Activated naive CD4-positive, alpha-beta T cell treated with anti-CD3 and anti-CD28 coated beads for 36 hours (primary cell): ENCODE data around the gene PSME2. TPM values are rescaled to one million over a fixed set of nuclear protein-coding genes. Genes with fewer than 3 reads are reported as not detected.

Source experiments
- CTCF ChIA-PET: fragments of 350-600 bp; sonication (Branson Sonifier 250); formaldehyde crosslinking; loops from one replicate; lab custom pipeline; 2021; ENCODE audit warnings: antibody characterized with exemption; lab: Charles Lee
- DNase-seq: peaks from one replicate; pipeline ENCODE4 v3.0.0-alpha.2; 2020
- H3K27ac Mint-ChIP-seq: one replicate; pipeline ENCODE4 v1.8.0; 2021; ENCODE audit warnings: mild to moderate bottlenecking, mixed read lengths
- H3K27me3 Mint-ChIP-seq: one replicate; pipeline ENCODE4 v1.8.0; 2021; ENCODE audit warnings: low read depth, mixed read lengths
- H3K36me3 Mint-ChIP-seq: one replicate; pipeline ENCODE4 v1.8.0; 2021; ENCODE audit warnings: low read depth, mixed read lengths
- H3K4me1 Mint-ChIP-seq: one replicate; pipeline ENCODE4 v1.8.0; 2021; ENCODE audit warnings: low read depth, mixed read lengths
- H3K4me3 Mint-ChIP-seq: one replicate; pipeline ENCODE4 v1.8.0; 2021; ENCODE audit warnings: mild to moderate bottlenecking, moderate library complexity, mixed read lengths
- H3K9me3 Mint-ChIP-seq: one replicate; pipeline ENCODE4 v1.8.0; 2021; ENCODE audit warnings: mixed read lengths
- intact Hi-C: fragments of 100-400 bp; cut with micrococcal nuclease; formaldehyde crosslinking; loops from one replicate; pipeline ENCODE4 v1.15.1; 2023
- total RNA-seq, 2 experiments: library from RNA; stranded (reverse); gene quantifications; one replicate each; pipeline ENCODE4 v1.2.3, GENCODE V29; 2021

The PSME2 gene
- total RNA-seq, 2 experiments from 2014 or later, result 392 to 404 TPM

DNA sequence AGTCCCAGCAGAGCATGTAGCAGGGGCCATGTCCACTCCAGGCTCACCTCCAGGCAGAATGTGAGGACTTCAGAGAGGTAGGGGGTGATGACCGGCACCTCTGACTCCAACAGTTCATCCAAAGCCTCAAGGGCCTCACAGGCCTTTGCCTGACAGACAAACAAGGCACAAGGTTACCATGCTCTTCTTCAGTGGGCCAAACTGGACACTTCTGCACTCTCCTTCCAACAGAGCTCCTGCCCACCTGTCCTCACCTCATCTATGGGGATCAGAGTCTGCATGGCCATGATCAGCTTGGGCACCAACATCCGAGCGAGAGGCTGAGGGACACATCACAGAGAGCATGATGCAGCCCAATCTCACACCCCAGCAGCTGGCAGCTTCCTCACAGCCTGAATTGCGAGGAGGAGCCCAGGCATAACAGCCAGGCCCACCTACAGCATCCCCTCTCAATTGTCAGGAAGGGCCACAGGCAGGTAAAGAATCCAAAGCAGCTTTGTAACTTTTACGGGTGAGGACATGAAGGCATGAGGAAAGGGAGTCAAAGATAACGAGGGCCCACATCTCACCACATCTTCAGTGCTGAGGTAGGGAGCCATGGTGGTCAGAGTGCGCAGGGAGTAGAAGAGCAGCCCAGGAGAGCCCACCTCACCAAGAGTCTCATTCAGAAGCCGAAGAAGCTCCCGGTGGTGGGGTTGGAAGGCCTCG lies 40.6 kb upstream of the PSME2 start:
- intact Hi-C loops, result no loop called here
- no peaks in the 10 kb centered on the region for H3K27me3 Mint-ChIP-seq
- H3K9me3 Mint-ChIP-seq, result no peaks in the 10 kb centered on the region
- peak overlapping the region; percentile 85 for H3K4me3 Mint-ChIP-seq
- no peak overlapping the region for H3K27ac Mint-ChIP-seq
- peaks cover 36% of the 10 kb centered on the region for H3K4me1 Mint-ChIP-seq
- CTCF ChIA-PET, result interaction anchor here (0.8 to 2.8 kb wide), 7 partner anchors 26 to 123 kb away, joined by 3 to 9 read pairs (median 5); partner anchors contain the start of genes CHMP4A, IRF9 and LTB4R2
- peaks cover 18% of the 10 kb centered on the region for H3K36me3 Mint-ChIP-seq
- DNase-seq, result no peak

DNA sequence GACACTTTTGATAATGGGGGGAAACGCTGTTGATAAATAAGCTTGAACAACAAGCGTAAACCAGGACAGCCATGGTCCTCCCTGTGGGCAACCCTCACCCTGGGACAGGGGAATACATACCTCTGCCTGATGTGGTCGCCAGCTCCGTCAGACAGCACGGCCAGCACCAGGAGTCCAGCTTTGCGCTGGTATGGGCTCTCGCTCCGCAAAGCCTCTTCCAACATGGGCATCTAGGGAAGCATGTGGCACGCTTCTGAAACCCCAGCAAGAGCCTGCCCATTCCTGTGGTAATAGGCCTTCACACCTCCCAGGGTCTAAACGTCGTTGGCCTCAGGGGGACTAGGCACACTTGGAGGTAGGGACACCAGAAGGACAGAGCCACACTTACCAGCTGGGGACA lies 39.3 kb upstream of the PSME2 start:
- peaks cover 30% of the 10 kb centered on the region for H3K4me1 Mint-ChIP-seq

DNA sequence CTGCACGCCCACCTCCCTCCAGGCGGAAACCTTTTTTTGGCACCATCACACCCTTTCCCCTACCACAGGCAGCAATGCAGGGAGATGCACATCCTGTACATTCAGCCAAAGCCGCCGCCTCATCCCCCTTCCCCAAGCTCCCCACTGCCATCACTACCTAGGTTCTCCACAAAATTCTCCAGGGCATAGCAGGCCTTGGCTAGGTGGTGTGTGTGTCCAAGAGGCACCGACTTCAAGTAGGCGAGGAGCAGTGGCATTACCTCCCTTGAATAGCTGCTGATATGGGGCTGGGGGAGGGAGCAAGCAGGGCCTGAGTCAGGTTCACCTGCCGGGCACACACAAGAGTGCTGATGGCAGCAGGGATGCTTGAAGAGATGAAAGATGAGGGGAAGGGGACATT lies 38.6 kb upstream of the PSME2 start:
- DNase-seq, result no peak
- H3K27ac Mint-ChIP-seq, result no peak overlapping the region
- H3K9me3 Mint-ChIP-seq, result no peaks in the 10 kb centered on the region
- peaks cover 27% of the 10 kb centered on the region for H3K4me1 Mint-ChIP-seq
- H3K4me3 Mint-ChIP-seq, result no peak overlapping the region
- H3K27me3 Mint-ChIP-seq, result no peaks in the 10 kb centered on the region
- intact Hi-C loops, result no loop called here
- CTCF ChIA-PET, result interaction anchor here (0.6 to 2.8 kb wide), 5 partner anchors 24 to 112 kb away, joined by 3 to 9 read pairs (median 4); partner anchors contain the start of gene IRF9
- peaks cover 16% of the 10 kb centered on the region for H3K36me3 Mint-ChIP-seq

More for the DNA sequence above, 39.3 kb upstream of the PSME2 start:
- no peak overlapping the region for H3K4me3 Mint-ChIP-seq
- no peak for DNase-seq
- H3K36me3 Mint-ChIP-seq, result peaks cover 19% of the 10 kb centered on the region
- CTCF ChIA-PET, result interaction anchor here (0.6 to 2.8 kb wide), 9 partner anchors 25 to 123 kb away, joined by 3 to 9 read pairs (median 4); partner anchors contain the start of gene IRF9
- intact Hi-C loops, result no loop called here
- no peaks in the 10 kb centered on the region for H3K9me3 Mint-ChIP-seq
- H3K27ac Mint-ChIP-seq, result no peak overlapping the region
- no peaks in the 10 kb centered on the region for H3K27me3 Mint-ChIP-seq

DNA sequence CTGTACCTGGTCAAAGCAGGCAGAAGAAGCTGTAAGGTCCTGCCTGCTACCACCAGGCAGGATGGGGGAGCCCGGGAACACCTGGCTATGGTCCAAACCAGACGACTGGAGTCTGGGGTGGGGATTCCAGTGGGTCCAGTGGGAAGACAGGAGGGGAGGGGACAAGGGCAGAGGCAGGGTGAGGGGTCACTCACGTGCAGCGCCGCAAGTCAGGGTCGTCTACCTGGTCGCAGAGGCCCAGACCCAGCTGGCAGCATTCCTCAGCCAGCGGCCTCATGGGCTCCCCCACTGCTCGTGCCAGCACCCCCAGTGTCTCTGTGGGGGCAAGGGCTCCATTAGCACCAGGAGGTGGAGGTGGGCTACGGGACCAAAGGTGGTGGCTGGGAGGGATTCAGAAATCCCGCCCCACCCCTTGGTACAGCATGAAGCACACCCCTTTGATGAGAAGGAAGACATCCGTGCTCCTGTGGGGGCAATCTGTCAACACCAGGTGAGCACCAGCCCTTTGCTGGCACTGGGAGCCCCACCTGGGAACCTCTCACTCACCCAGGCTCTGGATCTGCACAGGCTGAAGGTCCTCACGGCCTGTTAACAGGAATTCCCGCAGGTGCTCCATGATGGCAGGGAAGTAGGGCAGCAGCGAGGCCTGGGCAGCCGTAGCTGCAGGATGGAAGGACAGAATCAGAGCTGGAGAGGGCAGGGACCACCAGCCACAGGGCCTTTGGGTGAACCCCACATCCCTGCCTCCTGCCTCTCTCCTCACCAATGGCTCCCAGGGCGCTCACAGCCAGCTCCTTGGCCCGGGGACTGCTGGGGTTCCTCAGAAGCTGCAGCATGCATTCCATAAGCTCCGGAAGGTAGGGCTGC lies 37.9 kb upstream of the PSME2 start:
- Mint-ChIP-seq H3K27ac (no peak overlapping the region), H3K36me3 (peaks cover 19% of the 10 kb centered on the region), H3K4me3 (no peak overlapping the region), H3K9me3 (no peaks in the 10 kb centered on the region), H3K27me3 (no peaks in the 10 kb centered on the region), H3K4me1 (peaks cover 23% of the 10 kb centered on the region)
- intact Hi-C loops, result no loop called here
- CTCF ChIA-PET, result interaction anchor here (1.6 to 2.8 kb wide), 2 partner anchors 23 to 39 kb away, joined by 4 to 9 read pairs; partner anchors contain the start of gene IRF9
- DNase-seq, result no peak

DNA sequence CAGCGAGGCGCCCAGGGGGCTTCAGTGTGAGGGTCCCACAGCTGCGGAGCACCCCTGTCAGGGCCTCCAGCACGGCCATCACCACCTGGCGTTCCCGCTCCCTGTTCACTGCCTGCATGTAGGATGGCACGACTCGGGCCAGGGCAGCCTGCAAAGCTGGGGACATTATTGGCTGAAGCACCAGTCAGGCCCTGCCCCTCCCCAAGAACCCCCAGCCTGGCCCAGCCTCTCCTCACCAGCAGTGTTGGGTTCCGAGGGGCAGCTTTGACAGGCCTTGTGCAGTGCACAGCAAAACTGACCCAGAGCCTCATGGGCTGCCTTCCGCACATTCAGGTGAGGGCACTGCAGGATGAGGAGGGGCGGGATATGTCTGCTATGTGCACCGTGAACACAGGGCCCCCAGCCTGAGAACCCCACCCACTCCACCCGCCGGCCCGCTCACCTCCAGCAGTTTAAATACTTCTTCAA lies 36.6 kb upstream of the PSME2 start:
- peaks cover 17% of the 10 kb centered on the region for H3K4me1 Mint-ChIP-seq
- no peak overlapping the region for H3K27ac Mint-ChIP-seq
- peaks cover 19% of the 10 kb centered on the region for H3K36me3 Mint-ChIP-seq
- no peak for DNase-seq
- CTCF ChIA-PET, result interaction anchor here (0.8 to 1.3 kb wide), 2 partner anchors 22 to 125 kb away, joined by 3 to 5 read pairs; partner anchors contain the start of genes CIDEB and IRF9
- H3K9me3 Mint-ChIP-seq, result no peaks in the 10 kb centered on the region
- H3K27me3 Mint-ChIP-seq, result no peaks in the 10 kb centered on the region
- intact Hi-C loops, result no loop called here
- H3K4me3 Mint-ChIP-seq, result no peak overlapping the region

DNA sequence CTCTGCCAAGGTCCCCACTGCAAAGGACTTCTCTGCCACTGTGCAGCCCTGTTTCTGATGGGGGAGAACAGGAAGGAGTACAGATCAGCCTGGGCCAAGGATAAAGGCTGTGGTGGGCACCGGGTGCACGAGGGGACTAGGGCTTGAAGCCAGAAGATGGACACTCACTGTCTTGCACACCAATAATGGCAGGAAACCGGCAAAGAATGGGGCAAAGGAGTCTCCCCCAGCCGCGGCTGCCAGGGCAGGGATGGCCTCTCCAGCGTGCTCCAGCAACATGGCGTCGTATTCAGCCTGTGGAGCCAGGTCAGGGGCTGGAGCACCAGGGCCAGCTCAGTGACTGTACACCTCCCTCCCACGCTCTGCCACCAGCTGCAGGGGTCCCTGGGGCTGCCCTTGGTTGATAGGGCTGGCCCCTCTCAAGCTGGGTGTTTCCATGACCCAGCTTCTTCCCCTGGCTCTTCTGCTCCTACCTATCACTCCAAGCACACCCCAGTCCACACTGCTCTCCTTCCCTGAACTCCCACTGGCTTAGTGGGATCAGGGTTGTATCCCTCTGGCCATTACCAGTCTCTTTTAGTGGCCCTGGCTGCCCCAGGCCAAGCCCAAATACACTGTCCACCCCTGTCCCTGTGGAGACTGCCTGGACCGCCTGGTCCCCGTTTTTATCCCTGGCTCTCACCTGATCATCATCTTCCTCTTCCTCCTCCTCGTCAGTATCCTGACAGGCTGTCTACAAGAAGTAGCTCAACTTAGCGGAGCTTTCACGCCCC lies 35.9 kb upstream of the PSME2 start:
- Mint-ChIP-seq H3K27me3 (no peaks in the 10 kb centered on the region), H3K27ac (peak overlapping the region; percentile 30), H3K9me3 (no peaks in the 10 kb centered on the region), H3K4me3 (no peak overlapping the region), H3K4me1 (peaks cover 11% of the 10 kb centered on the region), H3K36me3 (peaks cover 21% of the 10 kb centered on the region)
- CTCF ChIA-PET, result interaction anchor here (0.6 to 1.3 kb wide), 2 partner anchors 21 to 150 kb away, joined by 3 to 5 read pairs; partner anchors contain the start of gene IRF9
- intact Hi-C loops, result no loop called here
- DNase-seq, result no peak

DNA sequence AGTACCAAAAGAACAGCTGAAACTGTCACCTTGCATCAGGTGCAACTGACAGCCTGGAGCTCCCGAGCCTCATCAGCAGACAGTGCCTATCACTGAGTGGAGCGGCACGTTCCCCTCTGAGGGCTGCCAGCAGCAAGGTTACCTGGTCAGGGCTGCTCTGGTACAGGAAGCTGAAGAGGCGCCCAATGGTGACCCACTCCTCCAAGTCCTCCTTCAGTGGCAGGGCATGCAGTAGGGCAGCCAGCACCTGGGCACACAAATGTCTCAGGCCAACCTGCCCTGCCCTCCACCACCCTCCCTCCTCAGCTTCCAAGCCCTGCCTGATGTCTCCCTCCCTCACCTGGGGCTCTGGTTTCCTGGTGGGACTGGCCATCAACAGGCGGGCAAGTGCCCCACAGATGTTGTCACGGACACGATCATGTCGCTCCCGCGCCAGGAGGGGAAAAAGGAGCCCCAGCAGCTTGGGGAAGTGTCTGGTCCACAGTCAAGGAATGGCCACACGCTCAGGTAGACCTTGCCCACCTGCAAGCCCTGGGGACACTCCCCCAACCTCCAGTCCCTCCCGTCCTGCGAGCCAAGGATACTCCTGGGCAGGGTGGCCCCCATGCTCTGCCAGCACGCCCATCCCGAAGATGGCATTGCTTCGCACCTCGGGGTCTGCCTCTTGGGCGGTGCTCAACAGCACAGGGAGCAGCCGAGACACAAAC lies 35.1 kb upstream of the PSME2 start:
- Mint-ChIP-seq H3K36me3 (peaks cover 23% of the 10 kb centered on the region), H3K27me3 (no peaks in the 10 kb centered on the region), H3K9me3 (no peaks in the 10 kb centered on the region), H3K4me1 (peaks cover 4% of the 10 kb centered on the region), H3K4me3 (no peak overlapping the region), H3K27ac (peak overlapping the region; percentile 30)
- CTCF ChIA-PET, result interaction anchor here (0.6 to 0.8 kb wide), 2 partner anchors 20 to 27 kb away, joined by 3 read pairs; partner anchors contain the start of gene IRF9
- intact Hi-C loops, result no loop called here
- DNase-seq, result no peak

DNA sequence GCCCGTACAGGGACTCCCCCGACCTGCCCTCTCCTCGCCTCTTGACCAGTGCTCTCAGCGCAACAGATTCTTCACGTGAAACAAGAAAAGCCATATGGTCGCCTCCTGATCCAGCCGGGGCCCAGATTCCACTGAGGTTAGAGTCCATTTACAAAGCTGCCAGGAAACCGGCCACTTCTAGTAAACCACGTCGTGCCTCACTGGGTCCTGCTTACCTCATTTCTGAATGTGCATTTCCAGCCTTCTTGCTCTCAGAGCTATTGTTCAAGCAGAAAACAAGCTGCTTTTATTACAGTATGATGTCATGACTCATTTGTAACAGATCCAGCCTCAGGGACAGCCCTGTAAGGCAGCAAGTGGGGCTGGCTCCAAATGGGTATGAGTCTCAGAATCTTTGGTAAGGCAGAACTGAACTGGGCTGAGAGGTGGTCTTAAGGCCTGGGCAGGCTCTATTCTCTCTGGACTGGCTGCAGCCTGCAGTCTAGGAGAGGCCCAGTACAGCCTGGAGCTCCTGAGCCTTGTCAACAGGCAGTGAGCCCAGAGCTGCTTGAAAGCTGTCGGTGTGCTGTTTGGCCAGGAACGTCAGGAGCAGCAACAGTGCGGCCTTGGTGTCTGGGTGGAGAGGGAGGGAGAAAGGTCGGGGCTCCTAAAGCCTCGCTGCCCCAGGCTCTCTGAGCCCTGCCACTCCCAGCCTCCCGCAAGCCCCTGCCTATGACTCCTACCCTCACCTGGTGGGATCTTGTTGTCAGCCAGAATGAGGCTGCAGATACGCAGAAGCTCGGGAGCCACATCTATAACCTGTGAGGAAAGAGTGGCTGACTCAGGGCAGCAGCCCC lies 33.8 kb upstream of the PSME2 start:
- no peaks in the 10 kb centered on the region for H3K9me3 Mint-ChIP-seq
- no peak for DNase-seq
- H3K27ac Mint-ChIP-seq, result peak overlapping the region; percentile 22
- H3K4me3 Mint-ChIP-seq, result no peak overlapping the region
- H3K27me3 Mint-ChIP-seq, result no peaks in the 10 kb centered on the region
- CTCF ChIA-PET, result interaction anchor here (0.8 to 1.4 kb wide), 5 partner anchors 10 to 122 kb away, joined by 3 to 5 read pairs (median 3); partner anchors contain the start of gene IRF9
- intact Hi-C loops, result no loop called here
- peaks cover 20% of the 10 kb centered on the region for H3K36me3 Mint-ChIP-seq
- no peaks in the 10 kb centered on the region for H3K4me1 Mint-ChIP-seq

DNA sequence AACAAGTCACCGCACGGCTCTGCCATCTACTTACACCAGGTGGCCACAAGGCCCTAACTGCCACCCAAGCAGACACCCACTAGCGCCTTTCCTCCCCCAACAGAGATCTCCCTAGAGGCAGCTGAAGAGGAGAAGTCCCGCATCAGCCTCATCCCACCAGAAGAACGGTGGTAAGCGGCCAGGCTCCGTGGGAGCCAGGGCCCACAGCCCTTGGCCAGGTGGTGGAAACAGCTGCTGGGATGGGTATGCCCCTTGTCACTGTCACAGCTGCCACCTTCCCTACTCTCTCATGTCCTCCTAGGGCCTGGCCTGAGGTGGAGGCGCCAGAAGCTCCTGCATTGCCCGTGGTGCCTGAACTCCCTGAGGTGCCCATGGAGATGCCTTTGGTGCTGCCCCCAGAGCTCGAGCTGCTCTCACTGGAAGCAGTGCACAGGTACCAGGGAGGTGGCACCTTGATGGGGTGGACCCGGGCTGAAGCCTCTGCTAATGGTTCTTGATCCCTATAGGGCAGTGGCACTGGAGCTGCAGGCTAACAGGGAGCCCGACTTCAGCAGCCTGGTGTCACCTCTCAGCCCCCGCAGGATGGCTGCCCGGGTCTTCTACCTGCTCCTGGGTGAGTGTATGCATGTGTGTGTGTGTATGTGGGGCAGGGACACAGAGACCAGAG lies 33.0 kb upstream of the PSME2 start:
- peaks cover 20% of the 10 kb centered on the region for H3K36me3 Mint-ChIP-seq
- no peaks in the 10 kb centered on the region for H3K9me3 Mint-ChIP-seq
- H3K4me1 Mint-ChIP-seq, result no peaks in the 10 kb centered on the region

More for the DNA sequence above, 33.0 kb upstream of the PSME2 start:
- intact Hi-C loops, result no loop called here
- no peak for DNase-seq
- H3K4me3 Mint-ChIP-seq, result no peak overlapping the region
- H3K27me3 Mint-ChIP-seq, result no peaks in the 10 kb centered on the region
- CTCF ChIA-PET, result interaction anchor here (0.8 to 1.4 kb wide), 4 partner anchors 11 to 123 kb away, joined by 3 to 5 read pairs (median 3); partner anchors contain the start of gene IRF9
- no peak overlapping the region for H3K27ac Mint-ChIP-seq
